NB4 (cell line): ENCODE measurements around the gene TRIM2.

Experiments used
- DNase-seq: peaks from one replicate; pipeline ENCODE4 v3.0.0; 2010; ENCODE audit warnings: low read depth
- H3K4me3 ChIP-seq: one replicate; pipeline ENCODE4 v1.5.1; 2011; ENCODE audit warnings: mild to moderate bottlenecking, low read depth, low read length, moderate library complexity
- MYC ChIP-seq: IDR thresholded peaks from 2 replicates; pipeline ENCODE4 v1.6.1; 2011; ENCODE audit warnings: low read depth, low read length
- POLR2A ChIP-seq: IDR thresholded peaks from 2 replicates; pipeline ENCODE4 v1.6.1; 2011; ENCODE audit warnings: mild to moderate bottlenecking; ENCODE audit not compliant: insufficient read length; ENCODE audit errors: extremely low read depth
- TF ChIP-seq, protein P1 (sequence below): IDR thresholded peaks from 2 replicates; pipeline ENCODE4 v1.6.1; 2011; ENCODE audit warnings: low read depth, low read length
- TF ChIP-seq, protein P2 (sequence below): IDR thresholded peaks from one replicate; pipeline ENCODE4 v1.5.1; 2012; ENCODE audit warnings: low read depth, low read length

TRIM2 gene

GRCh38 chr4:153266988-153267387, 62.7 kb downstream of the TRIM2 start:
- DNase-seq: no peak
- no peak overlapping the region for H3K4me3 ChIP-seq
- TF ChIP-seq POLR2A (no peak), MYC (no peak)
- TF ChIP-seq, protein P1, sequence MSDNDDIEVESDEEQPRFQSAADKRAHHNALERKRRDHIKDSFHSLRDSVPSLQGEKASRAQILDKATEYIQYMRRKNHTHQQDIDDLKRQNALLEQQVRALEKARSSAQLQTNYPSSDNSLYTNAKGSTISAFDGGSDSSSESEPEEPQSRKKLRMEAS: no peak
- TF ChIP-seq, protein P2, sequence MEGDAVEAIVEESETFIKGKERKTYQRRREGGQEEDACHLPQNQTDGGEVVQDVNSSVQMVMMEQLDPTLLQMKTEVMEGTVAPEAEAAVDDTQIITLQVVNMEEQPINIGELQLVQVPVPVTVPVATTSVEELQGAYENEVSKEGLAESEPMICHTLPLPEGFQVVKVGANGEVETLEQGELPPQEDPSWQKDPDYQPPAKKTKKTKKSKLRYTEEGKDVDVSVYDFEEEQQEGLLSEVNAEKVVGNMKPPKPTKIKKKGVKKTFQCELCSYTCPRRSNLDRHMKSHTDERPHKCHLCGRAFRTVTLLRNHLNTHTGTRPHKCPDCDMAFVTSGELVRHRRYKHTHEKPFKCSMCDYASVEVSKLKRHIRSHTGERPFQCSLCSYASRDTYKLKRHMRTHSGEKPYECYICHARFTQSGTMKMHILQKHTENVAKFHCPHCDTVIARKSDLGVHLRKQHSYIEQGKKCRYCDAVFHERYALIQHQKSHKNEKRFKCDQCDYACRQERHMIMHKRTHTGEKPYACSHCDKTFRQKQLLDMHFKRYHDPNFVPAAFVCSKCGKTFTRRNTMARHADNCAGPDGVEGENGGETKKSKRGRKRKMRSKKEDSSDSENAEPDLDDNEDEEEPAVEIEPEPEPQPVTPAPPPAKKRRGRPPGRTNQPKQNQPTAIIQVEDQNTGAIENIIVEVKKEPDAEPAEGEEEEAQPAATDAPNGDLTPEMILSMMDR: no peak

DNA sequence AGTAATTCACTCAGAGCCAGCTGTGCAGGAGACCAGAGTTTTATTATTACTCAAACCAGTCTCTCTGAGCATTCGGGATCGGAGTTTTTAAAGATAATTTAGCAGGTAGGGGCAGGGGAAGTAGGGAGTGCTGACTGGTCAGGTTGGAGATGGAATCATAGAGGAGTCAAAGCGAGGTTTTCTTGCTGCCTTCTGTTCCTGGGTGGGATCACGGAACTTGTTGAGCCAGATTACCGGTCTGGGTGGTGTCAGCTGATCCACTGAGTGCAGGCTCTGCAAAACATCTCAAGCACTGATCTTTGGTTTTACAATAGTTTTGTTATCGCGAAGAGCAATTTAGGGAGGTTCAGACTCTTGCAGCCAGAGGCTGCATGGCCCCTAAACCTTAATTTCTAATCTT, 63.6 kb downstream of the TRIM2 start:
- DNase-seq: no peak
- no peak overlapping the region for H3K4me3 ChIP-seq
- TF ChIP-seq, protein P2: no peak
- TF ChIP-seq, protein P1: no peak
- TF ChIP-seq POLR2A (no peak), MYC (no peak)

DNA sequence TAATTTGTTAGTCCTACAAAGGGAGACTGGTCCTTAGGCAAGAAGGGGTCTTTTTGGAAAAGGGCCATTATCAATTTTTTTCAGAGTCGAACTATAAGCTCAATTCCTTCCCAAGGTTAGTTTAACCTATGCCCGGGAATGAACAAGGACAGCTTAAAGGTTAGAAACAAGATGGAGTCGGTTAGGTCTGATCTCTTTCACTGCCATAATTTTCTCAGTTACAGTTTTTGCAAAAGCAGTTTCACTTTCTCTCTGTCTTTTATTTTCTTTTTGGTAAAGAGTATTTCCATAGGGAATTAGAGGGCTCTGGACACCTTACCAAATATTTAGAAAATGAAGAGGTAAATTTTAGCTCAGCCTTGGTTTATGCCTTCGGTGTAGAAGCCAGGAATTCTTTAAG, 64.1 kb downstream of the TRIM2 start:
- no peak for DNase-seq
- no peak overlapping the region for H3K4me3 ChIP-seq
- TF ChIP-seq MYC (no peak), POLR2A (no peak)
- TF ChIP-seq, protein P2: no peak
- TF ChIP-seq, protein P1: no peak

DNA sequence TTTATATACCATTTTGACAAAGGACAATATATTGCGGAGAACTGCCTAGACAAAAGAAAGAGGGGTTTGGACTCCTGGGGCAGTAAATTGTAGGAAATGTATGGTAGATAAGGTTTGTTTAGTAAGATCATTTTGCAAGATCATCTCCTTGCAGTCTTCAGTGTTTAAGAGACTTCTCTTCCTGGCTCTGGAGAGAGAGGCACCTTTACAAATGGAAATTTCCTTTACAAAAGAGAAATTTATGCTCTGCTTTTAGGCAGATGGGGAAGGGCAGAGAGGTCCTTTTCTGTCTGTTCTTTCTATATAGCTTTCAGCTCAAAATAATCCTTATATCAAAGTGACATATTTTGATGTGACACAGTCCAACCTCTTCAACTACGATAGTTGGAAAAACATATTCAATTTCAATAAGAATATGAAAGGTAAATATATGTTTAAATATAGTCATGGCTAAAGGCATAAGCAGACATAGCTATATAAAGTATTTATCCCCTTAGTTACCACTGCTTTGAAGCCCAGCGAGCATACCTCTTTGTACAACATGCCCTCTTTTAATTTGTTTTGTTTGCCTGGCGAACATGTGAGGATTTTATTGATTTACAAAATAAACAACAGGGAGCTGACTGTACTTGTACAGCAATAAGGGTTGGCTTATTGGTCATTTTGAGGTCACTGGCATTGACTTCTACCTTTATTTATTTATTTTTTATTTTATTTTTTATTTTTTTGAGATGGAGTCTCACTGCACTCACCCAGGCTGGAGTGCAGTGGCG, 65.2 kb downstream of the TRIM2 start:
- TF ChIP-seq, protein P2: no peak
- TF ChIP-seq, protein P1: no peak
- TF ChIP-seq MYC (no peak), POLR2A (no peak)
- H3K4me3 ChIP-seq: no peak overlapping the region
- DNase-seq: no peak

- DNase-seq: no peak
- TF ChIP-seq, protein P1: no peak
- H3K4me3 ChIP-seq: no peak overlapping the region
Measured at GRCh38 chr4:153270361-153270760, 66.1 kb downstream of the TRIM2 start.

GRCh38 chr4:153271820-153272219, 67.6 kb downstream of the TRIM2 start:
- H3K4me3 ChIP-seq: no peak overlapping the region
- TF ChIP-seq, protein P2: no peak
- TF ChIP-seq, protein P1: no peak
- TF ChIP-seq MYC: no peak
- no peak for TF ChIP-seq POLR2A
- no peak for DNase-seq
